ENCODE data around the gene FAM47E.

- TF ChIP-seq NRF1 (IDR thresholded peaks at IDR 0.05; ENCODE audit: low read depth, low read length) (no peak), POLR2AphosphoS5 (IDR thresholded peaks at IDR 0.05; ENCODE audit: low read depth, low read length) (no peak), CTCF (IDR thresholded peaks at IDR 0.05; ENCODE audit: control extremely low read depth in 1 of 3, insufficient read depth in 1 of 3, low read depth in 1 of 3, low read length in 3 of 3) (no peak), SRF (IDR thresholded peaks at IDR 0.05; ENCODE audit: low read depth, low read length) (no peak), EZH2 (IDR thresholded peaks at IDR 0.05; ENCODE audit: low read depth, low read length, severe bottlenecking) (no peak), RFX5 (IDR thresholded peaks at IDR 0.05; ENCODE audit: borderline replicate concordance, low read depth, low read length) (no peak), POLR2A (IDR thresholded peaks at IDR 0.05; ENCODE audit: control extremely low read depth in 1 of 2, low read depth in 2 of 2, low read length in 2 of 2) (no peak), CBX5 (IDR thresholded peaks at IDR 0.05; ENCODE audit: low read depth, low read length) (no peak), ATF2 (IDR thresholded peaks at IDR 0.05; ENCODE audit: low read length) (no peak), EP300 (IDR thresholded peaks at IDR 0.05; ENCODE audit: borderline replicate concordance in 1 of 2, low read depth in 2 of 2, low read length in 2 of 2) (no peak)
Observed at GRCh38 chr4:76300012-76300411, 48.5 kb downstream of the FAM47E start.

All from H1 (cell line).